ENCODE results near the gene FXYD6.

FXYD6 gene

GRCh38 chr11:117900720-117901440, 24.4 kb upstream of the FXYD6 start:
- no peak for TF ChIP-seq CTCF (conservative IDR thresholded peaks at IDR 0.05; ENCODE audit: low read depth, low read length)
- no peak overlapping the region for H3K4me3 ChIP-seq (ENCODE audit: low read depth, low read length)
- DNase-seq (ENCODE audit: low read depth) = no peak

- no peak for DNase-seq (ENCODE audit: low read depth)
- no peak overlapping the region for H3K4me3 ChIP-seq (ENCODE audit: low read depth, low read length)
- TF ChIP-seq CTCF (conservative IDR thresholded peaks at IDR 0.05; ENCODE audit: low read depth, low read length) = no peak
Measured at GRCh38 chr11:117900121-117900648, 23.7 kb upstream of the FXYD6 start.

- H3K4me3 ChIP-seq (ENCODE audit: low read depth, low read length) = no peak overlapping the region
- no peak for DNase-seq (ENCODE audit: low read depth)
- no peak for TF ChIP-seq CTCF (conservative IDR thresholded peaks at IDR 0.05; ENCODE audit: low read depth, low read length)
Measured at GRCh38 chr11:117898059-117898458, 21.6 kb upstream of the FXYD6 start.

GRCh38 chr11:117892651-117893050, 16.2 kb upstream of the FXYD6 start:
- TF ChIP-seq CTCF (conservative IDR thresholded peaks at IDR 0.05; ENCODE audit: low read depth, low read length) = no peak
- no peak overlapping the region for H3K4me3 ChIP-seq (ENCODE audit: low read depth, low read length)
- DNase-seq (ENCODE audit: low read depth) = no peak

- H3K4me3 ChIP-seq (ENCODE audit: low read depth, low read length) = no peak overlapping the region
- TF ChIP-seq CTCF (conservative IDR thresholded peaks at IDR 0.05; ENCODE audit: low read depth, low read length) = no peak
- no peak for DNase-seq (ENCODE audit: low read depth)
Measured at GRCh38 chr11:117891362-117891761, 14.9 kb upstream of the FXYD6 start.

GRCh38 chr11:117888139-117888566, 11.7 kb upstream of the FXYD6 start:
- TF ChIP-seq CTCF (conservative IDR thresholded peaks at IDR 0.05; ENCODE audit: low read depth, low read length) = no peak
- DNase-seq (ENCODE audit: low read depth) = no peak
- H3K4me3 ChIP-seq (ENCODE audit: low read depth, low read length) = no peak overlapping the region
